Germinal center (tissue), 1 donor: ENCODE data around the gene CTRL.
"Not testable (repeated sequence)": the region's sequence is repeated elsewhere in the genome, so short reads cannot be mapped to it uniquely, and the experiment has no call there.

Experiments
- DNase-seq: peaks from one replicate; pipeline ENCODE4 v3.0.0; 2012; ENCODE audit warnings: mixed read lengths, low spot score

CTRL gene

GRCh38 chr16:67941469-67942199 lies 10.0 kb upstream of the CTRL start:
- DNase-seq = no peak

GRCh38 chr16:67940446-67941089 lies 8.9 kb upstream of the CTRL start:
- no peak for DNase-seq

- no peak for DNase-seq
Observed at GRCh38 chr16:67939507-67940445, 8.1 kb upstream of the CTRL start.

GRCh38 chr16:67937713-67938112 lies 6.1 kb upstream of the CTRL start:
- not testable (repeated sequence) for DNase-seq

- DNase-seq = peak; percentile 90
Observed at GRCh38 chr16:67936880-67937605, 5.4 kb upstream of the CTRL start.

GRCh38 chr16:67936124-67936879 lies 4.6 kb upstream of the CTRL start, which contains the start of gene PSMB10:
Gene PSMB10, minus strand, starts transcription at chr16:67936850. Its CDS starts 101 bp downstream, at chr16:67936749.
- DNase-seq = peak; percentile 77

- peak; percentile 99 for DNase-seq
Observed at GRCh38 chr16:67935402-67936123, 3.9 kb upstream of the CTRL start.

DNA sequence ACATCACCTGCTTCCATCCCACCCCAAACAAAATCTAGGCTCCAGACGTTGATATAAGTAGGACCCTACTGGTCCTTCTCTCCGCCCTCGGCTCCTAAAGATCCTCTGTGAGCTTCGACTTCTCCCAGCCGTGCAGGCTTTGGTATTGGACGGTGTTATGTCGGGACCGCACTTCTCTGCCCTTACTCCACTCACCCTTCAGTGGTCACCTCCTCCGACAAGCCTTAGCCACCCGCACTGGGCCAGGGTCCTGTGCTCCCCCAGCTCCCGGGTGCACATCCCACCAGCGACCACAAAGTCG lies 3.4 kb upstream of the CTRL start:
- no peak for DNase-seq

GRCh38 chr16:67934306-67935100 lies 2.8 kb upstream of the CTRL start:
- no peak for DNase-seq

DNA sequence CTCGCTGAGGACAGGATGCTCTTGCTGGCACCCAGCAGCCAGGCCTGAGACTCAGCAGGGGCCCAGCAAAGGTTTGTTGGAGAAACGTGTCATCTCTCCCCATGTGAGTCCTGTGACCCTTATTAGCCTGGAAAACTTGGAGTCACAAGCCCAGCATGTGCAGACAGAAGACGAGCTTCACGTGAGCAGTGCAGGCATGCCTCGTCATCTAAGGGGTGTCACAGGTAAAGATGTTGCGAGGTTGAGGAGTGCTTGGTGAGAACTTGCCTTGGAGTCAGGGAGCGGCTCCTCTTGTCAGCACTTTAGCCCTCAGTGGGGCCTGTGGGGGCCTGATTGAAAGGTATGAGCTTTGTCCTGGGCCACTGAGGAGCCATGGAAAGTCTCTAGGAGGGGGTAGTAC lies 2.1 kb upstream of the CTRL start:
- DNase-seq = no peak

- DNase-seq = no peak
Observed at GRCh38 chr16:67932462-67932840, 789 bp upstream of the CTRL start.

DNA sequence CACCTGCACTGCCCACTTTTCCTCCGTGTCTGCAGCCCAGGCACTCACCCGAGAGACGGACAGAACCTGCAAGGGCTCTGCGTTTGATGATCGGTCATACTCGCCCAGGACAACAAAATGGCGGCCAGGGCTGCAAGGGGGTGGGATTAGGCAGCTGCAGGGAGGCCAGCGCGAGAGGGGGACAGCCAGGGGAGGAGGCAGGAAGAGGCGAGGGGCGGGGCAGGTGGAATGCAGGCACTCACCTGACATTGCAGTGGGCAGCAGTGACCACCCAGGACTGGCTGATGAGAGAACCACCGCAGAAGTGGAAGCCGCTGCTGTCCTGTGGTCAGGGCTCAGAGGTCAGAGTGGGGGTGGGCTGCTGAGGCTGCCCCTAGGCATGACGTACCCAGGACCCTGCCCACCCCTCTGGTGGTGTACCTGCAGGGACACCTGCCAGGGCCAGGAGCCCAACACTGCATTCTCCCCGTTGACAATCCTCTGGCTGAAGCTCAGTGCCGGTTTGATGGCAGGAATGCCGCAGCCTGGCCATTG lies 917 bp downstream of the CTRL start:
- no peak for DNase-seq

- DNase-seq = no peak
Observed at GRCh38 chr16:67930191-67930590, 1.5 kb downstream of the CTRL start.

DNA sequence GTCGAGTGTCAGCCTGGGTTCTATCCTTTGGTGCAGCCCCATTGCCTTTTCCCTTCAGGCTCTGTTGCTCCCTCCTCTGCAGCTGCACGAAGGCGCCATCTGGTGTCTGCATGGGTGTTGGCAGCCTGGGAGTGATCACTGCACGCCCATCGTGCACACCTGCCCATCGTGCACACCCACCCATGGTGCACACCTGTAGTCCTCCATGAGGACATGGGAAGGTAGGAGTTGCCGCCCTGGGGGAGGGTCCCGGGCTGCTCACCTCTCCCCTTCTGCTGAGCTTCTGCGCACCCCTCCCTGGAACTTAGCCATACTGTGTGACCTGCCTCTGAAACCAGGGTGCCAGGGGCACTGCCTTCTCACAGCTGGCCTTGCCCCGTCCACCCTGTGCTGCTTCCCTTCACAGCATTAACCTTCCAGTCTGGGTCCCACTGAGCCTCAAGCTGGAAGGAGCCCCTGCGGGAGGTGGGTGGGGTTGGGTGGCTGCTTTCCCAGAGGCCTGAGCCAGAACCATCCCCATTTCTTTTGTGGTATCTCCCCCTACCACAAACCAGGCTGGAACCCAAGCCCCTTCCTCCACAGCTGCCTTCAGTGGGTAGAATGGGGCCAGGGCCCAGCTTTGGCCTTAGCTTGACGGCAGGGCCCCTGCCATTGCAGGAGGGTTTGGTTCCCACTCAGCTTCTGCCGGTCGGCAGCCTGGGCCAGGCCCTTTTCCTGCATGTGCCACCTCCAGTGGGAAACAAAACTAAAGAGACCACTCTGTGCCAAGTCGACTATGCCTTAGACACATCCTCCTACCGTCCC lies 2.9 kb downstream of the CTRL start:
- peak; percentile 88 for DNase-seq

DNA sequence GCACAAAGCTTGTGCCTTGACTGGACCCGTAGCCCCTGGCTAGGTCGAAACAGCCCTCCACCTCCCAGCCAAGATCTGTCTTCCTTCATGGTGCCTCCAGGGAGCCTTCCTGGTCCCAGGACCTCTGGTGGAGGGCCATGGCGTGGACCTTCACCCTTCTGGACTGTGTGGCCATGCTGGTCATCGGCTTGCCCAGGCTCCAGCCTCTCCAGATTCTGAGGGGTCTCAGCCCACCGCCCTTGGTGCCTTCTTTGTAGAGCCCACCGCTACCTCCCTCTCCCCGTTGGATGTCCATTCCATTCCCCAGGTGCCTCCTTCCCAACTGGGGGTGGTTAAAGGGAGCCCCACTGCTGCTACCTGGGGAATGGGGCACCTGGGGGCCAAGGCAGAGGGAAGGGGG lies 3.5 kb downstream of the CTRL start:
- no peak for DNase-seq

DNA sequence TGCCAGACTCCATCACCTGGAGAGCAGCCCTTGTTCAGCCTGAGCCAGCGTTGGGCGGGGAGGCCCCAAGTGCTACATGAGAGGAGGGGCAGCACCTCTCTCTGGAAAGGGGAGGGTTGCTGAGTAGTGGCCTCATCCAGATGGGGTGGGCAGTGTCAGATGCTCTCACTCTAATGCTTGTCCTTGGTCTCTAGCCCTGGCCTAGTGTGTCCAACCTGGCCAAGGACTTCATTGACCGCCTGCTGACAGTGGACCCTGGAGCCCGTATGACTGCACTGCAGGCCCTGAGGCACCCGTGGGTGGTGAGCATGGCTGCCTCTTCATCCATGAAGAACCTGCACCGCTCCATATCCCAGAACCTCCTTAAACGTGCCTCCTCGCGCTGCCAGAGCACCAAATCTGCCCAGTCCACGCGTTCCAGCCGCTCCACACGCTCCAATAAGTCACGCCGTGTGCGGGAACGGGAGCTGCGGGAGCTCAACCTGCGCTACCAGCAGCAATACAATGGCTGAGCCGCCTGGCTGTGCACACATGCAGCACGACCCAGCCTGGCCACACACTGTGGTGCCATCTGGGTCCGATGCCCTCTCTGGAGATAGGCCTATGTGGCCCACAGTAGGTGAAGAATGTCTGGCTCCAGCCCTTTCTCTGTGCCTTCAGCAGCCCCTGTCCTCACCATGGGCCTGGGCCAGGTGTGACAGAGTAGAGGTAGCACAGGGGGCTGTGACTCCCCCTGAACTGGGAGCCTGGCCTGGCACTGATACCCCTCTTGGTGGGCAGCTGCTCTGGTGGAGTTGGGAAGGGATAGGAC lies 4.3 kb downstream of the CTRL start:
- DNase-seq = no peak

- DNase-seq = peak; percentile 26
Observed at GRCh38 chr16:67926181-67926750, 5.4 kb downstream of the CTRL start.
